Endothelial cell of umbilical vein (primary cell): ENCODE results near the gene AGFG2. TPM values are rescaled to one million over a fixed set of nuclear protein-coding genes. Genes with fewer than 3 reads are reported as not detected.

Experiments
- Bru-seq: library from RNA; stranded (reverse); fragments of 400-500 nt; gene quantifications from one replicate; lab custom pipeline; 2021; lab: Mats Ljungman, UMichigan
- BruChase-seq, 2 experiments: library from RNA; stranded (reverse); fragments of 400-500 nt; gene quantifications; one replicate each; lab custom pipeline; 2021; lab: Mats Ljungman, UMichigan
- BruUV-seq: library from RNA; stranded (reverse); fragments of 400-500 nt; replicated peaks from 2 replicates; lab custom pipeline; 2021; lab: Mats Ljungman, UMichigan
- CTCF ChIA-PET: fragments of 300-600, 350-600 bp; sonication (Branson Sonifier 250); formaldehyde crosslinking; loops from one replicate; lab custom pipeline; 2021; ENCODE audit warnings: antibody characterized with exemption, inconsistent platforms; lab: Charles Lee
- POLR2A ChIA-PET: fragments of 300-600, 350-600 bp; sonication (Branson Sonifier 250); formaldehyde crosslinking; loops from one replicate; lab custom pipeline; 2021; ENCODE audit warnings: antibody characterized with exemption, inconsistent platforms; lab: Charles Lee
- DNase-seq: peaks from one replicate; pipeline ENCODE4 v3.0.0-alpha.2; 2011; ENCODE audit warnings: low read depth, low spot score
- FAIRE-seq: peaks from 2 replicates; lab custom pipeline; 2011; peaks lifted over from hg19 to GRCh38; lab: Jason Lieb, UNC
- H2AFZ ChIP-seq: 2 replicates; pipeline ENCODE4 v1.6.0; 2012; ENCODE audit warnings: low read depth, low read length, control low read depth, inconsistent platforms
- H3K27ac ChIP-seq: 2 replicates; pipeline ENCODE4 v1.5.1; 2011; ENCODE audit warnings: low read depth, mild to moderate bottlenecking, control low read depth, low read length, moderate library complexity; ENCODE audit not compliant: insufficient read depth
- H3K27me3 ChIP-seq, 2 experiments: 2 replicates each; pipeline versions ENCODE4 v1.6.0 to v1.6.1; 2011; ENCODE audit warnings: low read length in 2 of 2, mixed read lengths in 1 of 2; ENCODE audit not compliant: control insufficient read depth in 2 of 2, insufficient read depth in 2 of 2
- H3K36me3 ChIP-seq, 2 experiments: 2 replicates in 1 of 2; 3 replicates in 1 of 2; pipeline ENCODE4 v1.5.1; 2011; ENCODE audit warnings: low read length in 2 of 2, mild to moderate bottlenecking in 1 of 2, moderate library complexity in 1 of 2; ENCODE audit not compliant: control insufficient read depth in 2 of 2, insufficient read depth in 2 of 2; ENCODE audit errors: extremely low read depth in 1 of 2
- H3K4me1 ChIP-seq: 3 replicates; pipeline ENCODE4 v1.5.1; 2011; ENCODE audit warnings: mild to moderate bottlenecking, low read length; ENCODE audit not compliant: control insufficient read depth, insufficient read depth; ENCODE audit errors: extremely low read depth
- H3K4me2 ChIP-seq: 2 replicates; pipeline ENCODE4 v1.6.1; 2011; ENCODE audit warnings: low read length, control low read depth, mixed read lengths; ENCODE audit not compliant: insufficient read depth
- H3K4me3 ChIP-seq, 3 experiments: fragments of 200-600 bp in 1 of 3; sonication (generic), shearing (Covaris generic) in 1 of 3; replicated peaks in 1 of 3; 2 replicates each; pipeline ENCODE4 v1.5.1; 2011 to 2016; ENCODE audit warnings: control low read depth in 3 of 3, low read length in 3 of 3, mild to moderate bottlenecking in 2 of 3, inconsistent platforms in 1 of 3, low read depth in 1 of 3, moderate library complexity in 1 of 3; ENCODE audit not compliant: insufficient read depth in 1 of 3
- H3K79me2 ChIP-seq: 2 replicates; pipeline ENCODE4 v1.6.0; 2012; ENCODE audit warnings: low read length, inconsistent platforms; ENCODE audit not compliant: control insufficient read depth, insufficient read depth
- H3K9ac ChIP-seq: replicated peaks from 2 replicates; pipeline ENCODE3; 2011; ENCODE audit warnings: low read length, control low read depth; ENCODE audit not compliant: insufficient read depth; ENCODE audit errors: extremely low read depth
- H3K9me1 ChIP-seq: replicated peaks from 3 replicates; pipeline ENCODE4 v1.6.0; 2011; ENCODE audit warnings: mild to moderate bottlenecking, low read length; ENCODE audit not compliant: control insufficient read depth, insufficient read depth; ENCODE audit errors: extremely low read depth
- H3K9me3 ChIP-seq: replicated peaks from 2 replicates; pipeline ENCODE4 v1.5.1; 2012; ENCODE audit warnings: low read length, inconsistent platforms; ENCODE audit not compliant: control insufficient read depth, insufficient read depth
- H4K20me1 ChIP-seq: replicated peaks from 2 replicates; pipeline ENCODE3; 2011; ENCODE audit warnings: mild to moderate bottlenecking, low read length; ENCODE audit not compliant: control insufficient read depth, insufficient read depth; ENCODE audit errors: extremely low read depth
- CTCF ChIP-seq, 2 donors: IDR thresholded peaks; 1 replicate in 1 of 2; 2 replicates in 1 of 2; pipeline ENCODE4 v1.5.1; 2011; ENCODE audit warnings: low read length in 2 of 2, mild to moderate bottlenecking in 2 of 2, moderate library complexity in 2 of 2, control low read depth in 1 of 2, inconsistent platforms in 1 of 2, low read depth in 1 of 2; ENCODE audit not compliant: insufficient read depth in 1 of 2; ENCODE audit errors: extremely low read depth in 1 of 2
- EZH2 ChIP-seq: IDR thresholded peaks from 2 replicates; pipeline ENCODE4 v1.6.1; 2012; ENCODE audit warnings: borderline replicate concordance, low read depth, mild to moderate bottlenecking, moderate library complexity, low read length, inconsistent platforms; ENCODE audit not compliant: severe bottlenecking
- FOS ChIP-seq: IDR thresholded peaks from 2 replicates; pipeline ENCODE4 v1.6.1; 2011; ENCODE audit warnings: mild to moderate bottlenecking, low read length, moderate library complexity, borderline replicate concordance; ENCODE audit not compliant: insufficient read depth
- GATA2 ChIP-seq: IDR thresholded peaks from 2 replicates; pipeline ENCODE4 v1.7.0; 2011; ENCODE audit warnings: low read depth, mild to moderate bottlenecking, moderate library complexity, mixed read lengths, low read length; ENCODE audit not compliant: insufficient read length, insufficient read depth
- JUN ChIP-seq: IDR thresholded peaks from 2 replicates; pipeline ENCODE4 v1.6.1; 2011; ENCODE audit warnings: borderline replicate concordance, low read depth; ENCODE audit not compliant: insufficient read length, insufficient read depth
- MAX ChIP-seq: IDR thresholded peaks from 2 replicates; pipeline ENCODE4 v1.6.1; 2011; ENCODE audit not compliant: insufficient read depth, insufficient read length
- MYC ChIP-seq: IDR thresholded peaks from one replicate; pipeline ENCODE4 v1.6.1; 2011; ENCODE audit warnings: mild to moderate bottlenecking, low read depth, low read length
- POLR2A ChIP-seq: IDR thresholded peaks from 2 replicates; pipeline ENCODE4 v1.6.1; 2012; ENCODE audit warnings: low read depth, mild to moderate bottlenecking, control low read depth, low read length
- POLR2AphosphoS5 ChIP-seq: IDR thresholded peaks from 2 replicates; pipeline ENCODE4 v1.6.1; 2012; ENCODE audit warnings: low read depth, mild to moderate bottlenecking, control low read depth, low read length, moderate library complexity; ENCODE audit not compliant: insufficient read depth
- dilution Hi-C: fragments of 300-500 bp; cut with MboI; formaldehyde crosslinking; loops from one replicate; pipeline ENCODE4 v1.15.0; 2019; ENCODE audit warnings: low sequenced_read_pairs; ENCODE audit not compliant: extremely low pct_ligation_motif_present
- intact Hi-C: fragments of 100-400 bp; cut with micrococcal nuclease; formaldehyde crosslinking; loops from one replicate; pipeline ENCODE4 v1.10.0; 2022
- long read RNA-seq: library from polyadenylated mRNA; stranded (forward); transcript quantifications from one replicate; pipeline ENCODE4 v2.0.0, GENCODE V29; 2021
- polyA minus RNA-seq, 3 experiments: library from RNA; depleted of rRNA, polyadenylated mRNA; stranded (reverse); fragments of >200 nt; gene quantifications; 1 replicate in 1 of 3; 2 replicates in 2 of 3; pipeline ENCODE4 v1.2.3, GENCODE V29; 2011
- polyA plus RNA-seq, 4 experiments: library from polyadenylated mRNA; depleted of rRNA in 3 of 4; stranded (reverse) in 3 of 4; unstranded in 1 of 4; fragments of >200 nt; gene quantifications; 2 replicates each; pipeline versions ENCODE4 v1.2.1 to v1.2.3, GENCODE V29; 2011 to 2012; ENCODE audit warnings: missing spikeins in 1 of 4
- total RNA-seq: library from RNA; stranded (reverse); gene quantifications from 2 replicates; pipeline ENCODE4 v1.2.3, GENCODE V29; 2021

AGFG2 gene
- total RNA-seq (36.3 and 44.6 TPM in 2 replicates), polyA plus RNA-seq (33.6 and 47.9 TPM in 2 replicates), polyA minus RNA-seq (13.4 and 14.2 TPM in 2 replicates), Bru-seq, nascent RNA (percentile 68 among the genes with signal in this experiment), BruChase-seq, experiment 1, labeled RNA remaining after a 6-hour chase (percentile 67 among the genes with signal in this experiment), BruChase-seq, experiment 2, labeled RNA remaining after a 2-hour chase (percentile 73 among the genes with signal in this experiment)
- 15.1 and 22.6 TPM in 2 replicates for polyA plus RNA-seq (2011; cell fraction: cytosol; rRNA removed)
- polyA plus RNA-seq (2011; cell fraction: nucleus; rRNA removed) = 72.3 and 81.2 TPM in 2 replicates
- 17.8 and 19.9 TPM in 2 replicates for polyA plus RNA-seq (2012)
- 15.2 TPM for polyA minus RNA-seq (2011; cell fraction: cytosol; rRNA and poly(A)+ RNA removed)
- 17.0 and 17.7 TPM in 2 replicates for polyA minus RNA-seq (2011; cell fraction: nucleus; rRNA and poly(A)+ RNA removed)
- long read RNA-seq, full-length matches to known transcripts = 19 of 41 reads
- long read RNA-seq, partial matches to known transcripts = 6 of 41 reads
- long read RNA-seq, other reads (novel, unspliced or antisense) = 16 of 41 reads

GRCh38 chr7:100538654-100539435, at the start of gene AGFG2:
Gene AGFG2, plus strand, starts transcription at chr7:100539203. Its CDS starts 144 bp downstream, at chr7:100539347.
- DNase-seq (peak; percentile 100), FAIRE-seq (peak; percentile 100)
- intact Hi-C loops (loop anchor here (1.0 to 2.0 kb wide), 5 partner anchors 7 to 74 kb away; partner anchors contain the start of genes MOSPD3 and TSC22D4), dilution Hi-C loops (no loop called here)
- BruUV-seq = no TSS peak
- no peak for TF ChIP-seq JUN
- peak; percentile 82 for TF ChIP-seq MAX
- no peak for TF ChIP-seq GATA2
- peak; percentile 66 for TF ChIP-seq POLR2AphosphoS5
- TF ChIP-seq POLR2A = peak; percentile 67
- TF ChIP-seq FOS = no peak
- TF ChIP-seq MYC = no peak
- no peak for TF ChIP-seq EZH2
- no peak for TF ChIP-seq CTCF (IDR thresholded peaks at IDR 0.05; ENCODE audit: extremely low read depth in 1 of 2, insufficient read depth in 1 of 2, low read depth in 1 of 2, low read length in 2 of 2)
- Histone ChIP-seq H3K9me3 (no peaks in the 10 kb centered on the region), H3K4me3 (peak within 1 kb of the TSS; percentile 43 to 96 (median 45)), H3K9me1 (no peaks in the 10 kb centered on the region), H3K27ac (peak within 1 kb of the TSS; percentile 0), H3K27me3 (no peaks in the 10 kb centered on the region), H3K4me1 (peaks cover 13% of the 10 kb centered on the region), H3K9ac (peak within 1 kb of the TSS; percentile 21), H4K20me1 (no peaks in the 10 kb centered on the region), H3K36me3 (no peaks in the 10 kb centered on the region), H2AFZ (peak within 1 kb of the TSS; percentile 66), H3K4me2 (peak within 1 kb of the TSS; percentile 60), H3K79me2 (peaks cover 24% of the 10 kb centered on the region)
- ChIA-PET CTCF (interaction anchor here (0.6 to 3.4 kb wide), 9 partner anchors 9 to 73 kb away, joined by 3 to 27 read pairs (median 3); partner anchors contain the start of gene NYAP1), POLR2A (interaction anchor here (0.6 to 1.2 kb wide), 2 partner anchors 10 to 20 kb away, joined by 4 read pairs; no protein-coding TSS in a partner anchor)
